Kidney (tissue), 14 donors: ENCODE measurements around the gene ADARB2. TPM values are rescaled to one million over a fixed set of nuclear protein-coding genes. Genes with fewer than 3 reads are reported as not detected.

ENCODE experiments used
- DNase-seq, 5 donors: peaks; one replicate each; pipeline ENCODE4 v3.0.0-alpha.2; 2013 to 2020
- FAIRE-seq: peaks from 2 replicates; lab custom pipeline; 2012; peaks lifted over from hg19 to GRCh38; lab: Jason Lieb, UNC
- H3K27ac ChIP-seq, 2 donors: one replicate each; pipeline ENCODE4 v1.7.0; 2013; ENCODE audit warnings: low read depth in 2 of 2, low read length in 2 of 2, inconsistent platforms in 1 of 2
- H3K27me3 ChIP-seq: one replicate; pipeline ENCODE4 v1.7.1; 2013; ENCODE audit warnings: low read length, inconsistent platforms; ENCODE audit not compliant: control insufficient read depth, insufficient read depth
- H3K36me3 ChIP-seq, 3 donors: one replicate each; pipeline versions ENCODE4 v1.7.0 to v1.7.1; 2013; ENCODE audit warnings: low read length in 3 of 3, control low read depth in 1 of 3, inconsistent platforms in 1 of 3; ENCODE audit not compliant: insufficient read depth in 3 of 3, control insufficient read depth in 2 of 3
- H3K4me1 ChIP-seq, 3 donors: one replicate each; pipeline versions ENCODE4 v1.7.0 to v1.7.1; 2013; ENCODE audit warnings: low read length in 3 of 3, inconsistent platforms in 1 of 3, low read depth in 1 of 3; ENCODE audit not compliant: control insufficient read depth in 2 of 3, insufficient read depth in 2 of 3
- H3K4me3 ChIP-seq, 3 donors: one replicate each; pipeline versions ENCODE4 v1.7.0 to v1.8.1; 2013; ENCODE audit warnings: low read length in 3 of 3, control low read depth in 1 of 3, inconsistent platforms in 1 of 3
- H3K9ac ChIP-seq, 3 donors: one replicate each; pipeline versions ENCODE4 v1.7.0 to v1.7.1; 2013; ENCODE audit warnings: low read length in 3 of 3, control low read depth in 1 of 3, inconsistent platforms in 1 of 3
- H3K9me3 ChIP-seq, 3 donors: one replicate each; pipeline versions ENCODE4 v1.7.0 to v1.7.1; 2013; ENCODE audit warnings: low read length in 3 of 3, control low read depth in 1 of 3, inconsistent platforms in 1 of 3; ENCODE audit not compliant: control insufficient read depth in 2 of 3, insufficient read depth in 1 of 3
- CTCF ChIP-seq: IDR thresholded peaks from 3 replicates; pipeline ENCODE4 v1.5.1; 2012; ENCODE audit warnings: mild to moderate bottlenecking, moderate library complexity, borderline replicate concordance; ENCODE audit not compliant: insufficient read depth; ENCODE audit errors: extremely low read depth
- intact Hi-C: fragments of 100-400 bp; cut with DNase I; formaldehyde crosslinking; loops from one replicate; pipeline ENCODE4 v1.11.1; 2022
- polyA plus RNA-seq: library from polyadenylated mRNA; stranded (reverse); fragments of 350-450 nt; fragmentation: Illumina TruSeq; extraction: RNeasy Lipid Tissue Mini Kit (QIAGEN cat#74804); gene quantifications from one replicate; pipeline ENCODE4 v1.2.3, GENCODE V29; 2014; ENCODE audit warnings: low read depth, low replicate concordance; ENCODE audit not compliant: insufficient read depth
- total RNA-seq: library from RNA; stranded (reverse); fragmentation: NEBNext Ultra II Directional; extraction: Animal tissue kit (Norgen Biotek cat#: 25700); gene quantifications from one replicate; pipeline ENCODE4 v1.2.1, GENCODE V29; 2021
- donor health status: control.
- donor health status: control.
- donor health status: control.
- donor health status: control.
- donor health status: control.
- donor health status: DM: yes; HTN: yes; CAD: no.
- donor health status: Normal renal cell carcinoma (clear cell type).

ADARB2 gene
- total and polyA plus RNA-seq, 2 donors from 2014 or later, result 1.0 to 1.3 TPM

- DNase-seq, result peak in 1 of 5 donors; percentile 45
- H3K9ac ChIP-seq, result no peak overlapping the region
- no peak for FAIRE-seq
Measured at GRCh38 chr10:1577945-1578344, 159.4 kb downstream of the ADARB2 start.

GRCh38 chr10:1577373-1577770 lies 160.0 kb downstream of the ADARB2 start:
- Histone ChIP-seq H3K9ac (no peak overlapping the region), H3K4me3 (no peak overlapping the region), H3K4me1 (no peaks in the 10 kb centered on the region), H3K36me3 (no peaks in the 10 kb centered on the region), H3K27ac (no peak overlapping the region), H3K27me3 (no peaks in the 10 kb centered on the region), H3K9me3 (no peaks in the 10 kb centered on the region)
- FAIRE-seq (no peak), DNase-seq (peak in 1 of 5 donors; percentile 50)
- TF ChIP-seq CTCF, result no peak
- intact Hi-C loops, result no loop called here

More at GRCh38 chr10:1577945-1578344, 159.4 kb downstream of the ADARB2 start:
- Histone ChIP-seq H3K27me3 (no peaks in the 10 kb centered on the region), H3K4me1 (no peaks in the 10 kb centered on the region), H3K27ac (no peak overlapping the region), H3K9me3 (no peaks in the 10 kb centered on the region), H3K36me3 (no peaks in the 10 kb centered on the region), H3K4me3 (no peak overlapping the region)
- intact Hi-C loops, result no loop called here
- TF ChIP-seq CTCF, result no peak

- no peak overlapping the region for H3K4me3 ChIP-seq
- intact Hi-C loops, result no loop called here
- FAIRE-seq, result no peak
- H3K9ac ChIP-seq, result no peak overlapping the region
- no peaks in the 10 kb centered on the region for H3K36me3 ChIP-seq
- H3K27me3 ChIP-seq, result no peaks in the 10 kb centered on the region
- DNase-seq, result peak in 1 of 5 donors; percentile 35
- no peak for TF ChIP-seq CTCF
- no peaks in the 10 kb centered on the region for H3K9me3 ChIP-seq
- no peaks in the 10 kb centered on the region for H3K4me1 ChIP-seq
- no peak overlapping the region for H3K27ac ChIP-seq
Measured at GRCh38 chr10:1576467-1577372, 160.6 kb downstream of the ADARB2 start.
